Measurements from ENCODE around the gene ABCC4. TPM values are rescaled to one million over a fixed set of nuclear protein-coding genes. Genes with fewer than 3 reads are reported as not detected.

Gene ABCC4
- total and polyA plus RNA-seq, 2 of the 13 experiments (the other 11 are each of a cell fraction or from before 2014, with no cell fraction given), result 4.2 to 11.3 TPM

- no peak for TF ChIP-seq PHF21A (CRISPR knock-in tag; IDR thresholded peaks at IDR 0.05)
- TF ChIP-seq SNAPC2 (CRISPR knock-in tag; IDR thresholded peaks at IDR 0.05), result no peak
- no peak for TF ChIP-seq DNMT3B (CRISPR knock-in tag; conservative IDR thresholded peaks at IDR 0.05)
- TF ChIP-seq PHF8 (CRISPR knock-in tag; IDR thresholded peaks at IDR 0.05), result no peak
- no peak for TF ChIP-seq ZZZ3 (CRISPR knock-in tag; IDR thresholded peaks at IDR 0.05; ENCODE audit: borderline replicate concordance)
- TF ChIP-seq GATAD2A (CRISPR knock-in tag; IDR thresholded peaks at IDR 0.05), result peak; percentile 81
- TF ChIP-seq CHD4 (IDR thresholded peaks at IDR 0.05; ENCODE audit: borderline replicate concordance, low read length), result 0 out of 2 replicates have a peak, but pooled peaks have one; percentile 29
- TF ChIP-seq ZNF614 (CRISPR knock-in tag; IDR thresholded peaks at IDR 0.05; ENCODE audit: borderline replicate concordance), result no peak; the same call in 1 of the 2 replicates
- TF ChIP-seq ZHX1 (CRISPR knock-in tag; IDR thresholded peaks at IDR 0.05; ENCODE audit: low read depth), result no peak
- TF ChIP-seq KMT2A (CRISPR knock-in tag; IDR thresholded peaks at IDR 0.05), result no peak
- no peak for TF ChIP-seq XBP1 (CRISPR knock-in tag; IDR thresholded peaks at IDR 0.05)
- no peak for TF ChIP-seq NBN (conservative IDR thresholded peaks at IDR 0.05)
- no peak for TF ChIP-seq BRCA1 (CRISPR knock-in tag; IDR thresholded peaks at IDR 0.05)
- TF ChIP-seq ZNF343 (CRISPR knock-in tag; IDR thresholded peaks at IDR 0.05), result no peak
- no peak for TF ChIP-seq ZNF281 (CRISPR knock-in tag; IDR thresholded peaks at IDR 0.05; ENCODE audit: borderline replicate concordance)
- TF ChIP-seq ZNF10 (CRISPR knock-in tag; IDR thresholded peaks at IDR 0.05; ENCODE audit: borderline replicate concordance, low read depth), result no peak
- TF ChIP-seq NCOA2 (CRISPR knock-in tag; IDR thresholded peaks at IDR 0.05), result peak; percentile 81
- no peak for TF ChIP-seq TEAD2 (CRISPR knock-in tag; IDR thresholded peaks at IDR 0.05)
- 0 out of 2 replicates have a peak, but pooled peaks have one; percentile 8 for TF ChIP-seq SMC3 (IDR thresholded peaks at IDR 0.05; ENCODE audit: low read length)
- TF ChIP-seq KDM6A (CRISPR knock-in tag; IDR thresholded peaks at IDR 0.05; ENCODE audit: low read depth), result 0 out of 2 replicates have a peak, but pooled peaks have one; percentile 12
- 0 out of 2 replicates have a peak, but pooled peaks have one; percentile 37 for TF ChIP-seq KAT8 (CRISPR knock-in tag; IDR thresholded peaks at IDR 0.05)
- TF ChIP-seq GATA4 (IDR thresholded peaks at IDR 0.05; ENCODE audit: borderline replicate concordance, low read depth), result no peak; the same call in 1 of the 2 replicates
- no peak for TF ChIP-seq ZBTB34 (CRISPR knock-in tag; IDR thresholded peaks at IDR 0.05)
- TF ChIP-seq FOXJ3 (CRISPR knock-in tag; IDR thresholded peaks at IDR 0.05; ENCODE audit: borderline replicate concordance), result no peak
- no peak for TF ChIP-seq SMAD1 (CRISPR knock-in tag; IDR thresholded peaks at IDR 0.05; ENCODE audit: borderline replicate concordance, low read depth)
- no peak for TF ChIP-seq NR2F2 (IDR thresholded peaks at IDR 0.05; ENCODE audit: borderline replicate concordance, low read depth)
Observed at GRCh38 chr13:95160112-95160906, 140.9 kb downstream of the ABCC4 start (continued).

Measured in HepG2 (cell line).